GM12878 (cell line): ENCODE results near the gene CCDC178.

Source experiments
- CEBPB ChIP-seq, 2 experiments: fragments of 150-350 bp in 1 of 2; IDR thresholded peaks; 2 replicates each; pipeline ENCODE4 v1.6.1; 2012 to 2014; ENCODE audit warnings: low read depth in 2 of 2, low read length in 2 of 2, borderline replicate concordance in 1 of 2, inconsistent platforms in 1 of 2
- CTCF ChIP-seq, 3 experiments: IDR thresholded peaks in 2 of 3; conservative IDR thresholded peaks in 1 of 3; 2 replicates each; pipeline ENCODE4 v1.5.1; 2011; ENCODE audit warnings: low read depth in 3 of 3, low read length in 3 of 3, mild to moderate bottlenecking in 3 of 3, control low read depth in 2 of 3, moderate library complexity in 2 of 3, inconsistent platforms in 1 of 3, mixed read lengths in 1 of 3; ENCODE audit not compliant: control insufficient read depth in 2 of 3, insufficient read depth in 1 of 3; ENCODE audit errors: extremely low read depth in 1 of 3
- E2F4 ChIP-seq: IDR thresholded peaks from 2 replicates; pipeline ENCODE4 v1.6.1; 2012; ENCODE audit warnings: low read depth, low read length, improper control_type of control experiment
- EZH2 ChIP-seq: IDR thresholded peaks from 2 replicates; pipeline ENCODE4 v1.6.1; 2012; ENCODE audit warnings: low read depth, mild to moderate bottlenecking, control low read depth, inconsistent platforms, low read length, borderline replicate concordance; ENCODE audit not compliant: control insufficient read depth
- FOS ChIP-seq: IDR thresholded peaks from 3 replicates; pipeline ENCODE4 v1.6.1; 2011; ENCODE audit warnings: borderline replicate concordance; ENCODE audit not compliant: insufficient read length; ENCODE audit errors: extremely low read depth
- MAX ChIP-seq: IDR thresholded peaks from 2 replicates; pipeline ENCODE4 v1.6.1; 2012; ENCODE audit warnings: low read depth, low read length, improper control_type of control experiment
- MYC ChIP-seq: IDR thresholded peaks from 2 replicates; pipeline ENCODE4 v1.6.1; 2011; ENCODE audit warnings: mild to moderate bottlenecking, low read length, moderate library complexity, inconsistent platforms; ENCODE audit not compliant: insufficient read depth, insufficient replicate concordance, insufficient read length, severe bottlenecking
- POLR2A ChIP-seq: IDR thresholded peaks from 2 replicates; pipeline ENCODE4 v1.6.1; 2011; ENCODE audit warnings: low read depth, mild to moderate bottlenecking, low read length
- POLR2AphosphoS5 ChIP-seq: IDR thresholded peaks from 2 replicates; pipeline ENCODE4 v1.6.1; 2011; ENCODE audit warnings: mild to moderate bottlenecking, low read length, inconsistent platforms
- REST ChIP-seq: IDR thresholded peaks from 2 replicates; pipeline ENCODE4 v1.6.1; 2012; ENCODE audit warnings: mild to moderate bottlenecking, low read depth, low read length
- SKIL ChIP-seq: fragments of 450-650 bp; IDR thresholded peaks from 2 replicates; pipeline ENCODE4 v1.6.1; 2017; ENCODE audit warnings: mild to moderate bottlenecking, low read depth, inconsistent platforms; ENCODE audit not compliant: poor library complexity, severe bottlenecking
- SREBF2 ChIP-seq: IDR thresholded peaks from 2 replicates; pipeline ENCODE4 v1.6.1; 2012; ENCODE audit warnings: mild to moderate bottlenecking, low read length
- SUZ12 ChIP-seq: fragments of 200-600 bp; sonication (generic); IDR thresholded peaks from one replicate; pipeline ENCODE4 v1.6.1; 2018; ENCODE audit warnings: antibody characterized with exemption, mild to moderate bottlenecking; ENCODE audit not compliant: unreplicated experiment
- TAF1 ChIP-seq: IDR thresholded peaks from 2 replicates; pipeline ENCODE4 v1.6.1; 2011; ENCODE audit warnings: mild to moderate bottlenecking, low read depth, low read length, borderline replicate concordance

- TF ChIP-seq POLR2AphosphoS5 (no peak), MAX (no peak), MYC (no peak), CEBPB (IDR thresholded peaks at IDR 0.05; ENCODE audit: borderline replicate concordance in 1 of 2, low read depth in 2 of 2, low read length in 2 of 2) (no peak), EZH2 (no peak), POLR2A (no peak), CTCF (IDR thresholded peaks at IDR 0.05 in 2 of 3, conservative IDR thresholded peaks at IDR 0.05 in 1 of 3; ENCODE audit: control insufficient read depth in 2 of 3, extremely low read depth in 1 of 3, insufficient read depth in 1 of 3, low read depth in 3 of 3, low read length in 3 of 3) (no peak), E2F4 (no peak), FOS (no peak), SREBF2 (no peak), TAF1 (no peak), SUZ12 (no peak), SKIL (no peak), REST (no peak)
Measured at GRCh38 chr18:33184175-33184574, 256.3 kb downstream of the CCDC178 start.
